Peyer's patch (tissue), 4 donors: ENCODE data around the gene MRAS. TPM values are rescaled to one million over a fixed set of nuclear protein-coding genes. Genes with fewer than 3 reads are reported as not detected.

ENCODE experiments used
- DNase-seq, 3 donors: peaks; one replicate each; pipeline ENCODE4 v3.0.0-alpha.2; 2017 to 2019
- H3K27ac ChIP-seq, 4 donors: fragments of 200-600 bp; sonication (generic); one replicate each; pipeline ENCODE4 v1.5.1; 2016 to 2019
- H3K27me3 ChIP-seq, 2 donors: fragments of 200-600 bp; sonication (generic); one replicate each; pipeline ENCODE4 v1.5.1; 2019
- H3K36me3 ChIP-seq, 3 donors: fragments of 200-600 bp; sonication (generic); one replicate each; pipeline ENCODE4 v1.5.1; 2016 to 2019
- H3K4me1 ChIP-seq, 4 donors: fragments of 200-600 bp; sonication (generic); one replicate each; pipeline ENCODE4 v1.5.1; 2016 to 2019
- H3K4me3 ChIP-seq, 4 donors: fragments of 200-600 bp; sonication (generic); 1 replicate in 3 of 4; 2 replicates in 1 of 4; pipeline ENCODE4 v1.5.1; 2016 to 2019; ENCODE audit warnings: mild to moderate bottlenecking in 1 of 4
- H3K9me3 ChIP-seq, 4 donors: fragments of 200-600 bp; sonication (generic); one replicate each; pipeline ENCODE4 v1.5.1; 2016 to 2019; ENCODE audit warnings: mild to moderate bottlenecking in 1 of 4
- CTCF ChIP-seq, 6 experiments: fragments of 450-650 bp in 4 of 6; fragments of 200-600 bp in 2 of 6; sonication (generic) in 1 of 6; IDR thresholded peaks; one replicate each; pipeline ENCODE4 v1.5.1; 2017 to 2019; ENCODE audit warnings: antibody characterized with exemption in 6 of 6, mild to moderate bottlenecking in 3 of 6, moderate library complexity in 1 of 6
- POLR2A ChIP-seq, 2 donors: fragments of 450-650 bp; IDR thresholded peaks; one replicate each; pipeline ENCODE4 v1.5.1; 2017; ENCODE audit warnings: antibody characterized with exemption in 2 of 2, mild to moderate bottlenecking in 2 of 2, moderate library complexity in 2 of 2
- total RNA-seq, 4 donors: library from RNA; depleted of rRNA; stranded (reverse); fragments of >200 nt; gene quantifications; one replicate each; pipeline ENCODE4 v1.1.0, GENCODE V29; 2016

The MRAS gene
- total RNA-seq, 4 donors from 2014 or later: 1.2 to 7.4 (median 3.0) TPM

GRCh38 chr3:138378990-138379389 lies 30.6 kb downstream of the MRAS start:
- peaks cover 0 to 10% (median 0%) of the 10 kb centered on the region in 4 donors for H3K4me1 ChIP-seq
- no peaks in the 10 kb centered on the region for H3K36me3 ChIP-seq
- H3K27me3 ChIP-seq: no peaks in the 10 kb centered on the region
- no peak for TF ChIP-seq POLR2A (IDR thresholded peaks at IDR 0.05)
- no peak for TF ChIP-seq CTCF (IDR thresholded peaks at IDR 0.05)
- no peak for DNase-seq
- H3K4me3 ChIP-seq: no peak overlapping the region
- H3K27ac ChIP-seq: no peak overlapping the region
- H3K9me3 ChIP-seq: no peaks in the 10 kb centered on the region

GRCh38 chr3:138381413-138381901 lies 33.1 kb downstream of the MRAS start:
- no peak overlapping the region for H3K4me3 ChIP-seq
- peak in 1 of 3 donors; percentile 24 for DNase-seq

GRCh38 chr3:138381950-138382715 lies 33.8 kb downstream of the MRAS start:
- Histone ChIP-seq H3K4me1 (peaks cover 0 to 10% (median 0%) of the 10 kb centered on the region in 4 donors), H3K4me3 (no peak overlapping the region), H3K27ac (peak overlapping the region; percentile 25 to 53 (median 46)), H3K27me3 (no peaks in the 10 kb centered on the region), H3K36me3 (no peaks in the 10 kb centered on the region), H3K9me3 (no peaks in the 10 kb centered on the region)
- peak; percentile 2 to 56 (median 20) for DNase-seq
- TF ChIP-seq POLR2A (IDR thresholded peaks at IDR 0.05): no peak
- no peak for TF ChIP-seq CTCF (IDR thresholded peaks at IDR 0.05)

More at GRCh38 chr3:138381413-138381901, 33.1 kb downstream of the MRAS start:
- H3K4me1 ChIP-seq: peaks cover 0 to 10% (median 0%) of the 10 kb centered on the region in 4 donors
- TF ChIP-seq POLR2A (IDR thresholded peaks at IDR 0.05): no peak
- TF ChIP-seq CTCF (IDR thresholded peaks at IDR 0.05): no peak
- H3K27me3 ChIP-seq: no peaks in the 10 kb centered on the region
- peak overlapping the region in 3 of 4 donors; percentile 46 to 53 (median 46) for H3K27ac ChIP-seq
- H3K9me3 ChIP-seq: no peaks in the 10 kb centered on the region
- no peaks in the 10 kb centered on the region for H3K36me3 ChIP-seq

- TF ChIP-seq POLR2A (IDR thresholded peaks at IDR 0.05) (no peak), CTCF (IDR thresholded peaks at IDR 0.05) (no peak)
- Histone ChIP-seq H3K27me3 (no peaks in the 10 kb centered on the region), H3K4me1 (peaks cover 0 to 10% (median 0%) of the 10 kb centered on the region in 4 donors), H3K27ac (no peak overlapping the region), H3K9me3 (no peaks in the 10 kb centered on the region), H3K36me3 (no peaks in the 10 kb centered on the region), H3K4me3 (no peak overlapping the region)
- no peak for DNase-seq
Observed at GRCh38 chr3:138383715-138384465, 35.5 kb downstream of the MRAS start.

GRCh38 chr3:138384531-138384930 lies 36.2 kb downstream of the MRAS start:
- Histone ChIP-seq H3K27me3 (no peaks in the 10 kb centered on the region), H3K9me3 (no peaks in the 10 kb centered on the region), H3K36me3 (no peaks in the 10 kb centered on the region), H3K4me1 (peaks cover 0 to 10% (median 0%) of the 10 kb centered on the region in 4 donors), H3K4me3 (no peak overlapping the region), H3K27ac (no peak overlapping the region)
- no peak for TF ChIP-seq CTCF (IDR thresholded peaks at IDR 0.05)
- no peak for TF ChIP-seq POLR2A (IDR thresholded peaks at IDR 0.05)
- no peak for DNase-seq
